Kidney epithelial cell (primary cell): Measurements from ENCODE around the gene KRR1. TPM values are rescaled to one million over a fixed set of nuclear protein-coding genes. Genes with fewer than 3 reads are reported as not detected.

Source experiments
- DNase-seq: peaks from one replicate; pipeline ENCODE4 v3.0.0-alpha.2; 2010; ENCODE audit warnings: low read depth
- H3K27me3 ChIP-seq: 2 replicates; pipeline ENCODE4 v1.6.0; 2011; ENCODE audit warnings: low read length; ENCODE audit not compliant: control insufficient read depth, insufficient read depth
- H3K36me3 ChIP-seq: 2 replicates; pipeline ENCODE4 v1.5.1; 2011; ENCODE audit warnings: low read length; ENCODE audit not compliant: control insufficient read depth, insufficient read depth
- H3K4me3 ChIP-seq: 2 replicates; pipeline ENCODE4 v1.5.1; 2011; ENCODE audit warnings: low read depth, mild to moderate bottlenecking, control low read depth, low read length
- total RNA-seq: library from RNA; depleted of rRNA; stranded (reverse); fragments of >200 nt; gene quantifications from 2 replicates; pipeline ENCODE4 v1.2.3, GENCODE V29; 2015
- TF ChIP-seq, protein P1 (sequence below): IDR thresholded peaks from 2 replicates; pipeline ENCODE4 v1.5.1; 2011; ENCODE audit warnings: mild to moderate bottlenecking, moderate library complexity, low read length, control low read depth, inconsistent platforms; ENCODE audit not compliant: insufficient read depth, poor library complexity, severe bottlenecking

The KRR1 gene
- total RNA-seq, 1 donor from 2014 or later, result 31.2 TPM

DNA sequence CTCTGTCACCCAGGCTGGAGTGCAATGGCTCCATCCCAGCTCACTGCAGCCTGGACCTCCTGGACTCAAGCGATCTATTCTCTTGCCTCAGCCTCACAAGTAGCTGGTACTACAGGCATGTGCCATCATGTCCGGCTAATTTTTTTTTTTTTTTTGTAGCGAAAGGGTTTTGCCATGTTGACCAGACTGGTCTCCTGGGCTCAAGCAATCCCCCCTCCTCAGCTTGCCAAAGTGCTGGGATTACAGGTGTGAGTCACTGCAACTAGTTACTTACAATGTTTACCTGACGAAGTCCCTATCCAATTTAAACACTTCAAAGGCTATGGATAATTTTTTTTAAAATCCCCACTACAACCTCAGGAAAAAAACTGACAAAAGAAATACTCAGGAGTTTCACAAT is 1.8 kb downstream of the KRR1 start:
- TF ChIP-seq, protein P1, sequence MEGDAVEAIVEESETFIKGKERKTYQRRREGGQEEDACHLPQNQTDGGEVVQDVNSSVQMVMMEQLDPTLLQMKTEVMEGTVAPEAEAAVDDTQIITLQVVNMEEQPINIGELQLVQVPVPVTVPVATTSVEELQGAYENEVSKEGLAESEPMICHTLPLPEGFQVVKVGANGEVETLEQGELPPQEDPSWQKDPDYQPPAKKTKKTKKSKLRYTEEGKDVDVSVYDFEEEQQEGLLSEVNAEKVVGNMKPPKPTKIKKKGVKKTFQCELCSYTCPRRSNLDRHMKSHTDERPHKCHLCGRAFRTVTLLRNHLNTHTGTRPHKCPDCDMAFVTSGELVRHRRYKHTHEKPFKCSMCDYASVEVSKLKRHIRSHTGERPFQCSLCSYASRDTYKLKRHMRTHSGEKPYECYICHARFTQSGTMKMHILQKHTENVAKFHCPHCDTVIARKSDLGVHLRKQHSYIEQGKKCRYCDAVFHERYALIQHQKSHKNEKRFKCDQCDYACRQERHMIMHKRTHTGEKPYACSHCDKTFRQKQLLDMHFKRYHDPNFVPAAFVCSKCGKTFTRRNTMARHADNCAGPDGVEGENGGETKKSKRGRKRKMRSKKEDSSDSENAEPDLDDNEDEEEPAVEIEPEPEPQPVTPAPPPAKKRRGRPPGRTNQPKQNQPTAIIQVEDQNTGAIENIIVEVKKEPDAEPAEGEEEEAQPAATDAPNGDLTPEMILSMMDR, result no peak
- Histone ChIP-seq H3K4me3 (peak overlapping the region; percentile 84), H3K36me3 (no peaks in the 10 kb centered on the region), H3K27me3 (no peaks in the 10 kb centered on the region)
- no peak for DNase-seq

- TF ChIP-seq, protein P1, result no peak
- Histone ChIP-seq H3K27me3 (no peaks in the 10 kb centered on the region), H3K36me3 (no peaks in the 10 kb centered on the region), H3K4me3 (no peak overlapping the region)
- no peak for DNase-seq
These were observed 3.2 kb downstream of the KRR1 start for GRCh38 chr12:75508159-75508558.

DNA sequence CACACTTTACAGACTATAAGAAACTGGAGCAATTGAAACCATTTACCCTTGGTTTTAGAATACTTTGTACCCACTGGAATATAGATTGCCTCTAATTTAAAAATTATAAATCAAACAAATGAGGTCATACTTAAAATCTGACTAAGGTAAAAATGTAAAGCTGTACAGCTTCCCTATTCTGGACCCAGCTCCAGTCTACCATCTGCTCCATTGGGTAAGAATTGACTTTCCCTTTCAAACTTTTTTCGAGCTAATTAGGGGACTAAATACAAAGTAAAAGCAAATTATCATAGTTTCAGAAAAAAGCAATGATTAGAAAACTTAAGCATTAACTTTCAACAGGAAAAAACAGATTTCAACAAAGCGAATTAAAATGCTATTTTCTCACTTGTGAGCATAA is 4.3 kb downstream of the KRR1 start:
- Histone ChIP-seq H3K36me3 (no peaks in the 10 kb centered on the region), H3K27me3 (no peaks in the 10 kb centered on the region), H3K4me3 (no peak overlapping the region)
- TF ChIP-seq, protein P1, result no peak
- DNase-seq, result no peak

DNA sequence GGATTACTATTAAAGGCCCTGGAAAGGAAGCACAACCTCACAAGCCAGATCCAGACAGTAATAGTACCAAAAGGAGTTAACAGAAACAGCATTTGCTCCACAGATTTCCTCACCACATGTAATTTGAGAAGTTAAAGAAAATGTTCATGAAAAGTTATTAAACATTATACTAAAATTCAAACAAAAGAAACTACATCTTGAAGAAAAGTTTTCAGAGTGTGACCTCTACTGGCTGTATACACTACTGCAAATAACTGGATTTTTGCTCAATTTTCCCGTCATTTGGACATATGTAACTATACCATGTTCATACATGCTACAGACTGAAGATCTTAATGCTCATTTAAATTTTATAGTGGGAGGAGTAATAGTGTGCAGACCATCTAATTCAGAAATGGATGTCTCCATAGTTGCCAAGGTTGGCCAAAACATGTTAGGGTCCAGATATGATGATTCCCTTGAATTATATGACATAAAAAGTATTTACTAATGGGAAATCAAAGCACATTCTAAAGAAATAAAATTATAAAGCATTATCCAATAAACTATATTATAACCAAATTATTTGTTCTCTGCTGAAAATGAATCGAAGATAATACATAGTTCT is 5.6 kb downstream of the KRR1 start:
- DNase-seq, result no peak
- Histone ChIP-seq H3K4me3 (no peak overlapping the region), H3K36me3 (no peaks in the 10 kb centered on the region), H3K27me3 (no peaks in the 10 kb centered on the region)
- TF ChIP-seq, protein P1, result peak; percentile 50

DNA sequence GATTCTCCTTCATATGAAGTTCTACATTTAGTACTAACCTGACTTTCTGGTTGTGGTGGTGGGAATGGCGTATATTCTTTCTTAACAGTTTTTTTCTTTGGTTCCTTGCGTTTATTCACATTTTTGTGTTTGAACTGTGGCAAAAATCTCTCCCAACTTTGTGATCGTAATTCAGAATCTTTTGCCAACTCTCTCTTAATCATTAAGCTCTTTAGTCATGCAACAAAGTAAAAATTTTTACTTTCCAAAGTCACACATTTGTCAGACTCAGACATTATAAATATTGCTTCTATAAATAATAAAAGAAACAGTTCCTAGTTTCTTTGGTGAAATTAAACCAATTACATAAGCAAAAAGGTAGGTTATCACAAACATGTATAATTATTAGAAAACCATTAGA is 7.5 kb downstream of the KRR1 start:
- TF ChIP-seq, protein P1, result no peak
- no peak overlapping the region for H3K4me3 ChIP-seq
- no peaks in the 10 kb centered on the region for H3K27me3 ChIP-seq
- H3K36me3 ChIP-seq, result no peaks in the 10 kb centered on the region
- no peak for DNase-seq

- TF ChIP-seq, protein P1, result no peak
- DNase-seq, result no peak
- Histone ChIP-seq H3K36me3 (no peaks in the 10 kb centered on the region), H3K27me3 (no peaks in the 10 kb centered on the region), H3K4me3 (no peak overlapping the region)
These were observed 8.0 kb downstream of the KRR1 start for GRCh38 chr12:75503459-75503858.
